Measurements from ENCODE around the gene SUPV3L1.

DNA sequence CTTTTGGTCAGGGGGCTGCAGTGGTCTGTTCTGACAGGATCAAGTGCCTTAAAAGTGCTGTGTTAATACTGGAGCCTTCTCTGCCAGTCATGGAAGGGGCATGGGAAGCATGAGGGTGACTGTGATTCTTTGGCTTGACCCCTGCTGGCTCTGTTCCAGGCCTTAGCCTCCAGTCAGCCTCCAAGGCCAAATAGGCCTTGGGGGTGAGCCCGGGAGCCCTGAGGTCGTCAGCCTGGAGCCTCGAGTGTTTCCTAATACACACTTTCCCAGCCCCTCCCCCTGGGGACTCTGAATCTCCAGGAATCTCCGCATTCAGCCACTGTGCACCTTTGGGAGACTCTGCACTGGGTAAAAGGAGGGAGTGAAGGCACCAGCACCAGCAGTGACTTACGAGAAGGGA, 50.1 kb downstream of the SUPV3L1 start:
- TF ChIP-seq FOXP1 (CRISPR knock-in tag; IDR thresholded peaks at IDR 0.05): no peak
- TF ChIP-seq NR2C1 (IDR thresholded peaks at IDR 0.05): no peak
- TF ChIP-seq NR2C1 (tag; IDR thresholded peaks at IDR 0.05): no peak
- TF ChIP-seq POLR2A (conservative IDR thresholded peaks at IDR 0.05): no peak
- TF ChIP-seq TCF7 (IDR thresholded peaks at IDR 0.05; ENCODE audit: borderline replicate concordance): no peak
- no peak for TF ChIP-seq MAFK (IDR thresholded peaks at IDR 0.05; ENCODE audit: low read length)
- TF ChIP-seq TAF1 (IDR thresholded peaks at IDR 0.05; ENCODE audit: control insufficient read depth, extremely low read depth, insufficient read depth, low read length, severe bottlenecking): no peak
- TF ChIP-seq CREB1 (IDR thresholded peaks at IDR 0.05): no peak
- TF ChIP-seq CREB1 (CRISPR knock-in tag; IDR thresholded peaks at IDR 0.05): no peak
- TF ChIP-seq, protein P1, sequence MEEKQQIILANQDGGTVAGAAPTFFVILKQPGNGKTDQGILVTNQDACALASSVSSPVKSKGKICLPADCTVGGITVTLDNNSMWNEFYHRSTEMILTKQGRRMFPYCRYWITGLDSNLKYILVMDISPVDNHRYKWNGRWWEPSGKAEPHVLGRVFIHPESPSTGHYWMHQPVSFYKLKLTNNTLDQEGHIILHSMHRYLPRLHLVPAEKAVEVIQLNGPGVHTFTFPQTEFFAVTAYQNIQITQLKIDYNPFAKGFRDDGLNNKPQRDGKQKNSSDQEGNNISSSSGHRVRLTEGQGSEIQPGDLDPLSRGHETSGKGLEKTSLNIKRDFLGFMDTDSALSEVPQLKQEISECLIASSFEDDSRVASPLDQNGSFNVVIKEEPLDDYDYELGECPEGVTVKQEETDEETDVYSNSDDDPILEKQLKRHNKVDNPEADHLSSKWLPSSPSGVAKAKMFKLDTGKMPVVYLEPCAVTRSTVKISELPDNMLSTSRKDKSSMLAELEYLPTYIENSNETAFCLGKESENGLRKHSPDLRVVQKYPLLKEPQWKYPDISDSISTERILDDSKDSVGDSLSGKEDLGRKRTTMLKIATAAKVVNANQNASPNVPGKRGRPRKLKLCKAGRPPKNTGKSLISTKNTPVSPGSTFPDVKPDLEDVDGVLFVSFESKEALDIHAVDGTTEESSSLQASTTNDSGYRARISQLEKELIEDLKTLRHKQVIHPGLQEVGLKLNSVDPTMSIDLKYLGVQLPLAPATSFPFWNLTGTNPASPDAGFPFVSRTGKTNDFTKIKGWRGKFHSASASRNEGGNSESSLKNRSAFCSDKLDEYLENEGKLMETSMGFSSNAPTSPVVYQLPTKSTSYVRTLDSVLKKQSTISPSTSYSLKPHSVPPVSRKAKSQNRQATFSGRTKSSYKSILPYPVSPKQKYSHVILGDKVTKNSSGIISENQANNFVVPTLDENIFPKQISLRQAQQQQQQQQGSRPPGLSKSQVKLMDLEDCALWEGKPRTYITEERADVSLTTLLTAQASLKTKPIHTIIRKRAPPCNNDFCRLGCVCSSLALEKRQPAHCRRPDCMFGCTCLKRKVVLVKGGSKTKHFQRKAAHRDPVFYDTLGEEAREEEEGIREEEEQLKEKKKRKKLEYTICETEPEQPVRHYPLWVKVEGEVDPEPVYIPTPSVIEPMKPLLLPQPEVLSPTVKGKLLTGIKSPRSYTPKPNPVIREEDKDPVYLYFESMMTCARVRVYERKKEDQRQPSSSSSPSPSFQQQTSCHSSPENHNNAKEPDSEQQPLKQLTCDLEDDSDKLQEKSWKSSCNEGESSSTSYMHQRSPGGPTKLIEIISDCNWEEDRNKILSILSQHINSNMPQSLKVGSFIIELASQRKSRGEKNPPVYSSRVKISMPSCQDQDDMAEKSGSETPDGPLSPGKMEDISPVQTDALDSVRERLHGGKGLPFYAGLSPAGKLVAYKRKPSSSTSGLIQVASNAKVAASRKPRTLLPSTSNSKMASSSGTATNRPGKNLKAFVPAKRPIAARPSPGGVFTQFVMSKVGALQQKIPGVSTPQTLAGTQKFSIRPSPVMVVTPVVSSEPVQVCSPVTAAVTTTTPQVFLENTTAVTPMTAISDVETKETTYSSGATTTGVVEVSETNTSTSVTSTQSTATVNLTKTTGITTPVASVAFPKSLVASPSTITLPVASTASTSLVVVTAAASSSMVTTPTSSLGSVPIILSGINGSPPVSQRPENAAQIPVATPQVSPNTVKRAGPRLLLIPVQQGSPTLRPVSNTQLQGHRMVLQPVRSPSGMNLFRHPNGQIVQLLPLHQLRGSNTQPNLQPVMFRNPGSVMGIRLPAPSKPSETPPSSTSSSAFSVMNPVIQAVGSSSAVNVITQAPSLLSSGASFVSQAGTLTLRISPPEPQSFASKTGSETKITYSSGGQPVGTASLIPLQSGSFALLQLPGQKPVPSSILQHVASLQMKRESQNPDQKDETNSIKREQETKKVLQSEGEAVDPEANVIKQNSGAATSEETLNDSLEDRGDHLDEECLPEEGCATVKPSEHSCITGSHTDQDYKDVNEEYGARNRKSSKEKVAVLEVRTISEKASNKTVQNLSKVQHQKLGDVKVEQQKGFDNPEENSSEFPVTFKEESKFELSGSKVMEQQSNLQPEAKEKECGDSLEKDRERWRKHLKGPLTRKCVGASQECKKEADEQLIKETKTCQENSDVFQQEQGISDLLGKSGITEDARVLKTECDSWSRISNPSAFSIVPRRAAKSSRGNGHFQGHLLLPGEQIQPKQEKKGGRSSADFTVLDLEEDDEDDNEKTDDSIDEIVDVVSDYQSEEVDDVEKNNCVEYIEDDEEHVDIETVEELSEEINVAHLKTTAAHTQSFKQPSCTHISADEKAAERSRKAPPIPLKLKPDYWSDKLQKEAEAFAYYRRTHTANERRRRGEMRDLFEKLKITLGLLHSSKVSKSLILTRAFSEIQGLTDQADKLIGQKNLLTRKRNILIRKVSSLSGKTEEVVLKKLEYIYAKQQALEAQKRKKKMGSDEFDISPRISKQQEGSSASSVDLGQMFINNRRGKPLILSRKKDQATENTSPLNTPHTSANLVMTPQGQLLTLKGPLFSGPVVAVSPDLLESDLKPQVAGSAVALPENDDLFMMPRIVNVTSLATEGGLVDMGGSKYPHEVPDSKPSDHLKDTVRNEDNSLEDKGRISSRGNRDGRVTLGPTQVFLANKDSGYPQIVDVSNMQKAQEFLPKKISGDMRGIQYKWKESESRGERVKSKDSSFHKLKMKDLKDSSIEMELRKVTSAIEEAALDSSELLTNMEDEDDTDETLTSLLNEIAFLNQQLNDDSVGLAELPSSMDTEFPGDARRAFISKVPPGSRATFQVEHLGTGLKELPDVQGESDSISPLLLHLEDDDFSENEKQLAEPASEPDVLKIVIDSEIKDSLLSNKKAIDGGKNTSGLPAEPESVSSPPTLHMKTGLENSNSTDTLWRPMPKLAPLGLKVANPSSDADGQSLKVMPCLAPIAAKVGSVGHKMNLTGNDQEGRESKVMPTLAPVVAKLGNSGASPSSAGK (IDR thresholded peaks at IDR 0.05): no peak
- TF ChIP-seq ZBTB1 (CRISPR knock-in tag; IDR thresholded peaks at IDR 0.05; ENCODE audit: borderline replicate concordance, low read depth): no peak
- no peak for TF ChIP-seq CHD4 (IDR thresholded peaks at IDR 0.05; ENCODE audit: insufficient read depth, insufficient replicate concordance, low read depth, low read length, poor library complexity, severe bottlenecking)
- TF ChIP-seq, protein P2, sequence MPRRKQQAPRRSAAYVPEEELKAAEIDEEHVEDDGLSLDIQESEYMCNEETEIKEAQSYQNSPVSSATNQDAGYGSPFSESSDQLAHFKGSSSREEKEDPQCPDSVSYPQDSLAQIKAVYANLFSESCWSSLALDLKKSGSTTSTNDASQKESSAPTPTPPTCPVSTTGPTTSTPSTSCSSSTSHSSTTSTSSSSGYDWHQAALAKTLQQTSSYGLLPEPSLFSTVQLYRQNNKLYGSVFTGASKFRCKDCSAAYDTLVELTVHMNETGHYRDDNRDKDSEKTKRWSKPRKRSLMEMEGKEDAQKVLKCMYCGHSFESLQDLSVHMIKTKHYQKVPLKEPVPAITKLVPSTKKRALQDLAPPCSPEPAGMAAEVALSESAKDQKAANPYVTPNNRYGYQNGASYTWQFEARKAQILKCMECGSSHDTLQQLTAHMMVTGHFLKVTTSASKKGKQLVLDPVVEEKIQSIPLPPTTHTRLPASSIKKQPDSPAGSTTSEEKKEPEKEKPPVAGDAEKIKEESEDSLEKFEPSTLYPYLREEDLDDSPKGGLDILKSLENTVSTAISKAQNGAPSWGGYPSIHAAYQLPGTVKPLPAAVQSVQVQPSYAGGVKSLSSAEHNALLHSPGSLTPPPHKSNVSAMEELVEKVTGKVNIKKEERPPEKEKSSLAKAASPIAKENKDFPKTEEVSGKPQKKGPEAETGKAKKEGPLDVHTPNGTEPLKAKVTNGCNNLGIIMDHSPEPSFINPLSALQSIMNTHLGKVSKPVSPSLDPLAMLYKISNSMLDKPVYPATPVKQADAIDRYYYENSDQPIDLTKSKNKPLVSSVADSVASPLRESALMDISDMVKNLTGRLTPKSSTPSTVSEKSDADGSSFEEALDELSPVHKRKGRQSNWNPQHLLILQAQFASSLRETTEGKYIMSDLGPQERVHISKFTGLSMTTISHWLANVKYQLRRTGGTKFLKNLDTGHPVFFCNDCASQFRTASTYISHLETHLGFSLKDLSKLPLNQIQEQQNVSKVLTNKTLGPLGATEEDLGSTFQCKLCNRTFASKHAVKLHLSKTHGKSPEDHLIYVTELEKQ (CRISPR knock-in tag; IDR thresholded peaks at IDR 0.05): no peak

All from K562 (cell line).